SU-DHL-6 (cell line): ENCODE results near the gene BNC2.

Experiments
- EZH2phosphoT487 ChIP-seq: fragments of 200-600 bp; sonication (generic), shearing (Covaris generic); conservative IDR thresholded peaks from 2 replicates; pipeline ENCODE4 v1.6.1; 2018; ENCODE audit warnings: mild to moderate bottlenecking, antibody characterized with exemption, low read length, moderate library complexity, mixed read lengths
- TF ChIP-seq, protein P1 (sequence below): fragments of 200-600 bp; sonication (generic); IDR thresholded peaks from one replicate; pipeline ENCODE4 v1.5.1; 2017; ENCODE audit warnings: antibody characterized with exemption, mild to moderate bottlenecking, low read length, moderate library complexity; ENCODE audit not compliant: insufficient read depth, poor library complexity, severe bottlenecking

DNA sequence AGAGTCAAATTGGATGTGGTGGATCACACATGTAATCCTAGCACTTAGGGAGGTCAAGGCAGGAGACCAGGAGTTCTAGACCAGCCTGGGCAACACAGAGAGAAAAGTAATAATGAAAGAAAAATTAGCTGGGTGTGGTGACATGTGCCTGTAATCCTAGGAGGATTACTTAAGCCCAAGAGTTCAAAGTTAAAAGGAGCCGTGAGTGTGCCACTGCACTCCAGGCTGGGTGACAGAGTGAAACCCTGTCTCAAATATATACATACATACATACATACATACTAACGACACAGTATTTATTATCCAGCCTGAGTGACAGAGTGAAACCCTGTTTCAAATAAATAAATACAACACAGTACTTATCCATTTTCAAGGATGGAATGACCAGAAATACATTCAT lies 180.3 kb downstream of the BNC2 start:
- TF ChIP-seq, protein P1, sequence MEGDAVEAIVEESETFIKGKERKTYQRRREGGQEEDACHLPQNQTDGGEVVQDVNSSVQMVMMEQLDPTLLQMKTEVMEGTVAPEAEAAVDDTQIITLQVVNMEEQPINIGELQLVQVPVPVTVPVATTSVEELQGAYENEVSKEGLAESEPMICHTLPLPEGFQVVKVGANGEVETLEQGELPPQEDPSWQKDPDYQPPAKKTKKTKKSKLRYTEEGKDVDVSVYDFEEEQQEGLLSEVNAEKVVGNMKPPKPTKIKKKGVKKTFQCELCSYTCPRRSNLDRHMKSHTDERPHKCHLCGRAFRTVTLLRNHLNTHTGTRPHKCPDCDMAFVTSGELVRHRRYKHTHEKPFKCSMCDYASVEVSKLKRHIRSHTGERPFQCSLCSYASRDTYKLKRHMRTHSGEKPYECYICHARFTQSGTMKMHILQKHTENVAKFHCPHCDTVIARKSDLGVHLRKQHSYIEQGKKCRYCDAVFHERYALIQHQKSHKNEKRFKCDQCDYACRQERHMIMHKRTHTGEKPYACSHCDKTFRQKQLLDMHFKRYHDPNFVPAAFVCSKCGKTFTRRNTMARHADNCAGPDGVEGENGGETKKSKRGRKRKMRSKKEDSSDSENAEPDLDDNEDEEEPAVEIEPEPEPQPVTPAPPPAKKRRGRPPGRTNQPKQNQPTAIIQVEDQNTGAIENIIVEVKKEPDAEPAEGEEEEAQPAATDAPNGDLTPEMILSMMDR, result no peak
- TF ChIP-seq EZH2phosphoT487, result no peak
